Caki2 (cell line): Measurements from ENCODE around the gene PVALEF. TPM values are rescaled to one million over a fixed set of nuclear protein-coding genes. Genes with fewer than 3 reads are reported as not detected.
"Not testable (repeated sequence)": the region's sequence is repeated elsewhere in the genome, so short reads cannot be mapped to it uniquely, and the experiment has no call there.

ENCODE experiments used
- DNase-seq: peaks from one replicate; pipeline ENCODE4 v3.0.0-alpha.2; 2015; ENCODE audit warnings: low read depth
- in situ Hi-C: cut with HindIII; loops from 2 replicates; pipeline ENCODE4 v1.10.0; 2016; ENCODE audit warnings: low sequenced_read_pairs, low pct_unique_long_range_greater_than_20kb, mixed read lengths
- total RNA-seq: library from RNA; depleted of rRNA; stranded (reverse); fragments of >200 nt; shearing (Covaris generic); gene quantifications from 2 replicates; pipeline ENCODE4 v1.2.3, GENCODE V29; 2014; ENCODE audit warnings: low replicate concordance

PVALEF gene
- total RNA-seq, 1 experiment from 2014 or later: not detected

DNA sequence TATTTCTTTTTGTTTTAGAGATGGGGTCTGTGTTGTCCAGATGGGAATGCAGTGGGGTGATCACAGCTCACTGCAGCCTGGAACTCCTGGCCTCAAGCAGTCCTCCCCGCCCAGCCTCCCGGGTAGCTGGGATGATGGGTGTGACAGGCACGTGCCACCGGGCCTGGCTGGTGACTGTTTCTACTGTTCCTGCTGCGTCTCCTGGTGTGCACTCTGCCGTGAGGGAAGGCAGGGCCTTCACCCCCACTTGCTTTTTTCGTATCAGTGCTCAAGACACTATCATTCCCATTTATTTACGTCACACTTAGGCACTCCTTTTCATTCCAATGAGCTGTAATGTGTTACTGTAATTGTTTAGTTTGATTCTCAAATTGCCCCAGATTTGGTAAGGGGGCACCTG, 25.3 kb upstream of the PVALEF start:
- DNase-seq: no peak
- in situ Hi-C loops: no loop called here

DNA sequence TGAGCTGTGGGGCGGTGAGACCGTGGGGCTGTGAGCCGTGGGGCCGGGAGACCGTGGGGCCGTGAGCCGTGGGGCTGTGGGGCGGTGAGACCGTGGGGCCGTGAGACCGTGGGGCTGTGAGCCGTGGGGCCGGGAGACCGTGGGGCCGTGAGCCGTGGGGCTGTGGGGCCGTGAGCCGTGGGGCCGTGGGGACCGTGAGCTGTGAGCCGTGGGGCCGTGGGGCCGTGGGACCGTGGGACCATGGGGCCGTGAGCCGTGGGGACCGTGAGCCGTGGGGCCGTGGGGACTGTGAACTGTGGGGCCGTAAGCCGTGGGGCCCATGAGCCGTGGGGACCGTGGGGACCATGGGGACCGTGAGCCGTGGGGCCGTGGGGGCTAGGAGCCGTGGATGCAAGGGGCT, 24.6 kb upstream of the PVALEF start:
- no peak for DNase-seq
- in situ Hi-C loops: no loop called here

DNA sequence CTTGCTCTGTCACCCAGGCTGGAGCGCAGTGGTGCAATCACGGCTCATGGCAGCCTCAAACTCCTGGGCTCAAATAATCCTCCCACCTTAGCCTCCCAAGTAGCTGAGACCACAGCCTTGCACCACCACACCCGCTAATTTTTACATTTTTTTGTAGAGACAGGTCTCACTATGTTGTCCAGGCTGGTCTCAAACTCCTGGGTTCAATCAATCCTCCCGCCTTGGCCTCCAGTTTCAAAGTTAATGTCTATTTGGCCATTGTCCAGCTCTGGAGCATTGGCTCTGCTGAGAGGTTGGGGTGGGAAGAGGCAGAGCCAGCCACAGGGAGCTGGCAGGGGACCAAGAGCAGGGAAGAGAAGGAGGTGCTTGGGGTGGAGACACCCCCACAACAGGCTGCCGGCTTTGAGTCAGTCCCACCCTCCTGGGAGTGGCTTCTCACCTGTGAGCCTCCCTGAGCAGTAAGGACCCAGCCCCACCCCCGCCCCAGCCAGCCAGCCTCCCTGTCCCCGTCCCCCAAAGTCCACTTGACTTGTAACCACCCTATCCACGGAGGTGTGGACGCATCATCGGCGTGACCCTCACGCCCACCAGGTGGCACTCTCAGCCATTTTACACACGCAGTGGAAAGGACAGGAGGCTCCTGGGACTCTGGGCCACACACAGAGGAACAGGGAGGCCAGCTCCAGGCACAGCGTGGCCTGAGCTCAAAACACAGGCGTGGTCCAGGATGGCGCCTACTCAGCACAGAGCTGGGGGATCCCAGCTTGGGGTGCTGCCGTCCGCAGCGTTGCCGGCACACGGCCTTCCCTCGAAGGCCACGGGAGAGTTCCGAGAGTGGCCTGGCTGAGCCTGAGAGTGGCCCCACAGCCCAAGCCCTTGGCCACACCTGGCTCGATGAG, 22.8 kb upstream of the PVALEF start:
- peak; percentile 74 for DNase-seq
- in situ Hi-C loops: no loop called here

DNA sequence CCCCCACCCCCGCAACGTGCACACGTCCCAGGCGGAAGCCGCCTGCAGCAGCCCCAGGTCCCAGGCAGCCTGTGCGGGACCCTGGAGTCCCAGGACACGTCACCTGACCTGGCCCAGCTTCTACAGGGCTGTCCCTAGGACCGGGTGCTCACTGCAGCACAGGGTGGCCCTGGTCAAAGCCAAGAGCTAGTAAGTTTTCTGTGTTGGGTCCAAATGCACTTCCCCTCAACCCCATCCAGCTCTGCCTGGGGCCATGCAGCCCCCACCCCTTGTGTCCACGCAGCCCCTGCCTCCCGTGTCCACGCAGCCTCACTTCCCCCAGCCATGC, 22.1 kb upstream of the PVALEF start:
- in situ Hi-C loops: no loop called here
- no peak for DNase-seq

DNA sequence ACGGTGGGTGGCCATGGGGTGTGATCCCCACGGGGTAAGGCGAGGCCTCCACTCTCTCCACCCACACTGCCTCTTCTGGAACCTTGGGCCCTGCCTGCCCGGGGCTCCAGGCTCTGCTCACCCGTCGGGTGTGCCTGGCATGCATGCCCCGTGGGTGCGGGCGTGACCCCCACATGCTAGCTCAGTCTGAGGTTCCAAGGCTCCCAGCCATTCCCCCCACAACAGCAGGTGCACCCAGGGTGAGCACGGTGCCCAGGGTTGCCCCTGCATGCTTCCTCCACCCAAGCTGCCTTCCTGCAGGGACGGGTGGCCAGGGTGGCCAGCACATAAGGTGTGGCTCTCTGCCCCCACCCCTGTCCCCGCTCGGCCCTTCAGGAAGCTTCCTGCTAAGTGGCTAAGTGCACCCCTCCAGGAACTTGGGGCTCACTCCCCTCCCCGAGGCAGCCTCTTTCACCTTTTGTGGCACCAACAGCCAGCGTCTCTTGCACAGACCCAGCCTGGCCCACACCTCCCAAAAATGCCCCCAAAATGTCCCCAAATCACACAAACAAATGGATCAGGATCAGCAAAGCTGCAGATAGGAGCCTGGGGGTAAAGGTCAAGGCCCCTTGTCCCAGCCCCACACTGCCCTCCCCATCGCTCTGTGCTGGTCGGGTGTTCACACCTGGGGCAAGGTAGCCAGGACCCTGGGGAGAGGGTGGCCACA, 21.4 kb upstream of the PVALEF start:
- no peak for DNase-seq
- in situ Hi-C loops: no loop called here

DNA sequence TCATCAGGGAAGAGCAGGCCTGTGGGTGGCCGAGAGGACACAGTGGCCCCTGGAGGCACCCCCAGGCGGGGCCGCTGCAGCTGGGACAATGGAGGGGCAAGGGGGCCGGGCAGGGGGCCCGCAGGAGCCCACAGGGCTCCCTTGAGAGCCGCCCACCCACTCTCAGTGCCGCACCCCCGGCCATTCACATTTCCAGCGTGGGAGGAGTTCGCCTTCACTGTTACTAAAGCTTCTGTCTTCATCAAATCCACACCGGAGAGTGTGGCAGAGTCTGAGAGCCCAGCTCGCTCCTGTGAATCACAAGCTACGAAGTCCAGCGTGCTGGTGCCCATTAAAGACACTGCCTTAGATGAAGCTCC, 20.9 kb upstream of the PVALEF start:
- in situ Hi-C loops: no loop called here
- no peak for DNase-seq

DNA sequence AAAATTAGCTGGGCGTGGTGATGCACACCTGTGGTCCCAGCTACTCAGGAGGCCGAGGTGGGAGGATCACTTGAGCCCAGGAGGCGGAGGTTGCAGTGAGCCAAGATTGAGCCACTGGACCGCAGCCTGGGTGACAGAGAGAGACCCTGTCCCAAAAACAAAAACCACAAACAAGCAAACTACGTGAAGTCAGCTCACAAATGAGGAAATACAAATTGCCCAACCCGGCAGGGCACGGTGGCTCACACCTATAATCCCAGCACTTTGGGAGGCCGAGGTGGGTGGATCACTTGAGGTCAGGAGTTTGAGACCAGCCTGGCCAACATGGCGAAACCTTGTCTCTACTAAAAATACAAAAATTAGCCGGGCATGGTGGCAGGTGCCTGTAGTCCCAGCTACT, 19.1 kb upstream of the PVALEF start:
- in situ Hi-C loops, DNase-seq: not testable (repeated sequence)

DNA sequence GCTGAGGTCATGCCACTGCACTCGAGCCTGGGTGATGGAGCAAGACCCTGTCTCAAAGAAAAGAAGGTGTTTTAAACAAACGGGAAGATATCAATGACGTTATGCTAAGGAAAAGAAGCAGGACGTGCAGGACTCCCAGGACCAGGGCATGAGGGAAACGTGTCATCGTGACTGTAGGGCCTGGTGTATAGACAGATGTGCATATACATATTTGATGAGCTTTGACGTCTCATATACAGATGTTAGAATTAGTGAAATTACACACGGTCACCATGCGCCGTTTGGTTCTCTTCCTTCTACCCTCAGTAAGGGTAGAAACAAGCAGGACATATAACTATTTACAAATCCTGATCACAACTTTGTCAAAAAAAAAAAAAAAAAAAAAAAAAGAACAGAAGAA, 17.6 kb upstream of the PVALEF start:
- no peak for DNase-seq
- in situ Hi-C loops: no loop called here

DNA sequence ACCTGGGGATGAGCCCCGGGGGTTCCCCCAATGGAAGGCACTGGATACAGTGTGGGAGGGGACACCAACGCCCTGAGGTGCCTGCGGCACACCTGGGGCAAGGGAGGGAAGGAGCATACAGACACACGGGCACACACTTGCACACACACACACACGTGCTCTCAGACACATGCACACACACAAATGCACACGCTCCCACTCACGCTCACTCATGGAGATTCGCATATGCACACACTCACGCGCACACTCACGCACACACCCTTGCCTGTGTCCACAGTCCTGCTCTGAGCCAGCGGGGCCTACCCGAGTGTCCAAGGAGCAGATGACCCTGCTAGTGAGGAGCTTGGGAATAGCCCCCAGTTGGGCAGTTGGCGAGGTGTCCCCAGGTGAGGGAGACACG, 16.7 kb upstream of the PVALEF start:
- DNase-seq: no peak
- in situ Hi-C loops: no loop called here

DNA sequence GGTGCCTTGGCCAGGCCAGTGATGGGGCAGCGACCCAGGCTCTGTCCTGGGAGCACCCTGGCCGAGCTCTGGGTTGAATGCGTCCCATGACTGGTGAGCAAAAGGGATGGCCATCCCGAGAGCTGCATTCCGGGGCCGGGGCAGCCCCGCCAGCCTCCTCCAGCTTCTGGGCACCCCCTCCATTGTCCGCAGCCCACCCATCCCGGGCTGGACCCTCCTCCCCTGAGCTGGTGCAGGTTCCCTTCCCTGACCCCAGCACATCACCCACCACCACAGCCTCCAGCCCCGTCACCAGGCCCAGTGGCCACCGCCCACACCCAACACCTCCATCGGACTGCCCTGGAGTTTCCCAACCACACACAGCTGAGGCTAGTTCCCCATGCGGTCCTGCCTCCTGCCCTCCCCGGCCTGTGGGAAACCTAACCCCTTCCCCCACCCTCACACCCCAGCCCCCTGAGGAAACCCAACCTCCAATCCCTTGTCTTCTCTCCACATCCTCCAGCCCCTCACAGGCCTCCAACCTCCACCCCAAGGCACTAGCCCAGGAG, 16.2 kb upstream of the PVALEF start:
- no peak for DNase-seq

DNA sequence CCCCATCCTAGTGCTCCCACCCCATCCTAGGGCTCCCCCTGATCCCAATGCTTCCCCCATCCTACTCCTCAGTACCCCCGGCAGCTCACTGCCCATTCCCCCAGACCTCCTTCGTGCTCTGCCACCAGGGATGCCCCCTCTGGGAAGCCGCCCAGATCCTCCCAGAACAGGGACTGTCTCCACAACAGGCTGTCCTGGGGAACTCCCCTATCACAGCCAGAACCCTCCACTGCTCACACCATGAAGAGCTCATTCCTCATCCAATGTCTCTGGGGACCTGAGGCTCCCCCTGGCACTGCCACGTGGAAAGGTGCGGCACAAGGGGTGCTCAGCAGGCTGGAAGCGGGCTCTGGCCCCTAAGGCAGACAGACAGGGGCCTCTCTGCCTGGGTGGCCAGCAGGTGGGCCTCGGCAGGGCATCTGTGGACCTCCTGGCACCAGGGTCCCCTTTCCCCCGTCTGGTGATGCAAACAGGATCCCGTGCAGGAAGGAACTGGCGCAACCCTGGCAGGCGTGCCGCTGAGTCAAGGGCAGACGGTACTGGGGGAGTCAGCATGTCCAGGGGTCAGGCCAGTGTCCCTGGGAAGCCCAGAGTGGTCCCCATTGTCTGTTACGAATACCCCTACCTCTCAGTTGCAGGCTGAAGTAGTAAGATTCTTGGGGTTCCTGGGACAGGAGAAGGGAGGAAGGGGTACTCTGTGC, 14.8 kb upstream of the PVALEF start:
- in situ Hi-C loops: no loop called here
- DNase-seq: no peak

More for the DNA sequence above, 16.2 kb upstream of the PVALEF start:
- in situ Hi-C loops: no loop called here

DNA sequence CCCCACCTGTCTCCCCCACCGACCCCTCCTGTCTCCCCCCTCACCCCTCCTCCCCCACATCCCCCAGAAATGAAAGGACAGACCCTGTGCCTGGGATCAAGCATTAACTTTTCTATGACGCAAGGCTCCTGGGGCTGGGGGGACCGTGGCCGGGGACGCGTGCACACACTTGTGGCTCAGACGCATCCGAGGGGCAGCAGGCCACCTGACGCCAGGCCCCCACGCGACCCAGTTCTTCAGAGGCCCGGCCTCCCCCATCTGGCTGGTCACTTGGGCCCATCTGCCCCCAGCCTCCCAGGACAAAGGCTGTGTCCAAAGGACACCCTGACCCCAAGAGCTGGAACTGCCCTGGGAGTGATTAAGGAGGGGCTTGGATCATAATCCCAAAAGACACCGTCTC, 14.0 kb upstream of the PVALEF start:
- in situ Hi-C loops: no loop called here
- no peak for DNase-seq

DNA sequence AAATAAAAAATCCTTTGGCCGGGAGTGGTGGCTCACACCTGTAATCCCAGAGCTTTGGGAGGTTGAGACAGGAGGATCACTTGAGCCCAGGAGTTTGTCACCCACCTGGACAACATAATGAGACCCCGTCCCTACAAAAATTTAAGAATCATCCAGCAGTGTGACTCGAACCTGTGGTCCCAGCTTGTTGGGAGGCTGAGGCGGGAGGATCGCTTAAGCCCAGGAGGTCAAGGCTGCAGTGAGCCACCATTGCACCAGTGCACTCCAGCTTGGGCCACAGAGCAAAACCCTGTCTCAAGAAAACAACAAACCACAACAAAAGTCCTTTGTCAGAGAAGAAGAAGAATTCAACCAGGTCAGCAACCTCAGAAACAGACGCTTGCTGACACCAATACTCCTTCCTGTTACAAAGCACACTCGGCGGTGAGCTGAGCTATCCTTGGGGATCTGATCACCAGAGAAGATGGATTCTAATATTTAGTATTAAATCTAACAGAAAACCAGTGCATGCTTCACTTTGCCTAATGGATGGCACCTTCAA, 12.9 kb upstream of the PVALEF start:
- DNase-seq: no peak
- in situ Hi-C loops: no loop called here

DNA sequence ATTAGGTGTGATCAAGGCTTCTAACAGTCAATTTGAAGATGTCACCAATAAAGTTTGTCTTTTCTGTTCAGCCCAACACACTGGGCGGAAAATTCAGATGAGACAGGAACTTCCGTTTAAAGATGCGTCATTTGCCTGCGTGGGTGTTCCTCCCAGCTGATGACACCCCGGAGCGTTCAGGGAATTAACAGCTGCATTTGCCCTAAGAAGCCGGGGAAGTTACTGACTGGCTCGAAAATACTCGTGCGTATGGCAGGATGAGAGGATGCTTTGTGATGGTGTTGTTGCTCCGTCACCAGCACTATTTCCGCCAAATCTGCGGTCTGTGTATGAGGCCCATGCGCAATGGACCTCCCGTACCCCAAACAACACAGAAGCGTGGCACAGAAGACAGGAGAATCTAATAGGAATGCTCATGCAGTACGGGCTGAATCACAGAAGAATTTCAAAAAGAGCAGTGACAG, 11.9 kb upstream of the PVALEF start:
- no peak for DNase-seq
- in situ Hi-C loops: no loop called here

DNA sequence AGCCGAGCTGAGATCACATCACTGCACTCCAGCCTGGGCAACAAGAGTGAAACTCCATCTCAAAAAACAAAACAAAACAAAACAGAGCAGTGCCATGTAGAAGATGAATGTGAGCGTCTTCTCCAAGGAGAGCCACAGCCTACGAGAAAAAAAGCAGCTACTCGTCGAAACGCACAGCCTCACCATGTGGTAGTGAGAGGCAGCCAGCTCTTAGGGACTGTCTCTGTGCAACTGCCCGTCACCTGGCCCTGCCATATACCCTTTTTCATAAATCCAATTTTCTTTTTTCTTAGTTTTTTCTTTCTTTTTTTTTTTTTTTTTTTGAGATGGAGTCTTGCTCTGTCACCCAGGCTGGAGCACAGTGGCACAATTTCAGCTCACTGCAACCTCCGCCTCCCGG, 11.3 kb upstream of the PVALEF start:
- DNase-seq, in situ Hi-C loops: not testable (repeated sequence)

DNA sequence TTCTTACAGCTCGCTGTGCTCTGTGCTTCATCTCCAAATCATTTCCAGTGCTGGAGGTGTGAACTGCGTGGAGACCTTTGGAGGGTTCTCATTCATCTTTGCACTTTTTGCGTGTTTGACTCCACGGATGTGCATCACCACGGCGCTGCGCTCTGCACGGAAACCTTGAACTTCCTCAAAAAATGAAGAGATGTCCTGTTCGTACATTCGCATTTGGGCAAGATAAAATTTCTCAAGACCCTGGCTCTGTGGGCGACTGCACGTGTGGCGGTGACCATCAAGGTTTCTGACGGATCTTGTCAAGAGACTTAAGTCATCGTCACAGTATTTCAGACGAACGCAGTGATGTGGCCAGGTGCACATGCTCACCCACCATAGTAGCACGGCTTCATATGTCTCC, 10.3 kb upstream of the PVALEF start:
- DNase-seq: no peak
- in situ Hi-C loops: no loop called here

DNA sequence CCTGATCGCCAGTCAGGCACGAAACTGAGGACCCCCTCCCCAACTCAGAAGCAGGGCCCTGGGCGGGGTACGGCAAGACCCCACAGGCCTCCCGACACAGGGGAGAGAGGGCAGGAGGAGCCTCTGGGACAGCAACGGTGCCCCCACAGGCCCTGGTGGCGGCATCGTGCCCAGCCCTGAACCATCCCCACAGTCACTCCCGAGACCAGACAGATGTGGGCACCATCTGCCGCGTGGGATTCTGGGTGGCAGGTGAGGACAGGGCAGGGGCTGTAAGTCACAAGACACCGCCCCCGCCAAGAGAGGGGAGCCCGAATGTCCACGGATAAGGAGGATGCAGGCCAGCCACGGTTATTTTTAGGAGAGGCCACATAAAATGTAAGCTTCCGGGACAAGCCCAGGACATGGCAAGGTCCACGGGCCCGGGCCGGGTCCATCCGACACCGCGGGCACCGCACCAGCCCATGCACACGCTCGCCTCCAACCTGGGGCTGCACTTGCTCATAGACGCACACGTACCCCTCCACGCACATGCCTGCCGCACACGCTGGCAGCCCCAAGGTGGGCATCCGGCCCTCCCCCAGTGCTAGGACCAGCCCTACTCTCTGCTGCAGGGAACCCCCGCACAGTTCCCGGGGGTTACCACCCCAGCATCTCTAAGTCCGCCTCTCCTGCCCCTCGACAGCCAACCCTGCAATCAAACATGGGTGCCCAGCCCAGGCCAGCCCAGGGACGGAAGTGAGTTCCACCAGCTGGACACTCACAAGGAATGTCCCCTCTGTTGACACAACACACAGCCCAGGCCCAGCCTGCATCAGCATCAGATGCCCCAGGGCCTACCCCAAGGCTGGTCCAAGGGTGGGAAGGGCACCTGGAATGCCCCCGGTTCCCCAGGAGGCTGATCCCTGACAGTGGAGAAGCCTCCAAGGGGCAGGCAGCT, 8.2 kb upstream of the PVALEF start:
- DNase-seq: no peak
- in situ Hi-C loops: no loop called here
